Measurements from ENCODE around the gene ABTB2.
"Not testable (repeated sequence)": the region's sequence is repeated elsewhere in the genome, so short reads cannot be mapped to it uniquely, and the experiment has no call there.

ABTB2 gene

GRCh38 chr11:34357701-34358257 lies at the start of gene ABTB2:
TSS of gene ABTB2 (minus strand) at chr11:34358010.
- peak; percentile 94 for DNase-seq

- no peak for DNase-seq
These were observed 49.5 kb upstream of the ABTB2 start for GRCh38 chr11:34407121-34407813.

GRCh38 chr11:34406413-34406812 lies 48.6 kb upstream of the ABTB2 start:
- no peak for DNase-seq

GRCh38 chr11:34405079-34405858 lies 47.5 kb upstream of the ABTB2 start:
- no peak for DNase-seq

GRCh38 chr11:34404280-34404679 lies 46.5 kb upstream of the ABTB2 start:
- no peak for DNase-seq

GRCh38 chr11:34403431-34403830 lies 45.6 kb upstream of the ABTB2 start:
- DNase-seq: no peak

GRCh38 chr11:34397811-34398210 lies 40.0 kb upstream of the ABTB2 start:
- no peak for DNase-seq

GRCh38 chr11:34397120-34397519 lies 39.3 kb upstream of the ABTB2 start:
- no peak for DNase-seq

- no peak for DNase-seq
These were observed 38.2 kb upstream of the ABTB2 start for GRCh38 chr11:34395916-34396550.

- DNase-seq: no peak
These were observed 37.0 kb upstream of the ABTB2 start for GRCh38 chr11:34394771-34395300.

GRCh38 chr11:34387653-34388052 lies 29.8 kb upstream of the ABTB2 start:
- no peak for DNase-seq

GRCh38 chr11:34386356-34386755 lies 28.5 kb upstream of the ABTB2 start:
- DNase-seq: not testable (repeated sequence)

GRCh38 chr11:34382532-34383276 lies 24.9 kb upstream of the ABTB2 start:
- DNase-seq: no peak

GRCh38 chr11:34381775-34382174 lies 24.0 kb upstream of the ABTB2 start:
- DNase-seq: no peak

- no peak for DNase-seq
These were observed 22.9 kb upstream of the ABTB2 start for GRCh38 chr11:34380696-34381095.

- no peak for DNase-seq
These were observed 21.7 kb upstream of the ABTB2 start for GRCh38 chr11:34379539-34379938.

- DNase-seq: no peak
These were observed 21.3 kb upstream of the ABTB2 start for GRCh38 chr11:34379079-34379478.

GRCh38 chr11:34373727-34374126 lies 15.9 kb upstream of the ABTB2 start:
- DNase-seq: no peak

- DNase-seq: peak; percentile 36
These were observed 8.7 kb upstream of the ABTB2 start for GRCh38 chr11:34366522-34366921.

GRCh38 chr11:34364102-34364501 lies 6.3 kb upstream of the ABTB2 start:
- no peak for DNase-seq

GRCh38 chr11:34363363-34364084 lies 5.7 kb upstream of the ABTB2 start:
- DNase-seq: no peak

GRCh38 chr11:34360046-34360445 lies 2.2 kb upstream of the ABTB2 start:
- no peak for DNase-seq

Measured in DMS79 treated with DMSO at 0.1 percent for 48 hours (cell line).